Hematopoietic multipotent progenitor cell treated with erythropoietin and hydrocortisone succinate and interleukin-3 and kit ligand, for 15 days (in vitro differentiated cells): ENCODE results near the gene MANSC4.

Source experiments
- DNase-seq: peaks from one replicate; pipeline ENCODE4 v3.0.0-alpha.2; 2015; ENCODE audit warnings: low spot score

Gene MANSC4

GRCh38 chr12:27800819-27801218, 20.8 kb upstream of the MANSC4 start:
- DNase-seq: no peak

GRCh38 chr12:27797301-27798025, 17.4 kb upstream of the MANSC4 start:
- no peak for DNase-seq

- DNase-seq: no peak
These were observed 16.1 kb upstream of the MANSC4 start for GRCh38 chr12:27796128-27796527.

- no peak for DNase-seq
These were observed 15.0 kb upstream of the MANSC4 start for GRCh38 chr12:27794818-27795584.

- no peak for DNase-seq
These were observed 10.1 kb upstream of the MANSC4 start for GRCh38 chr12:27790179-27790578.

GRCh38 chr12:27787559-27787958, 7.5 kb upstream of the MANSC4 start:
- DNase-seq: no peak

GRCh38 chr12:27785882-27786570, 6.0 kb upstream of the MANSC4 start:
- no peak for DNase-seq

- DNase-seq: no peak
These were observed 2.4 kb upstream of the MANSC4 start for GRCh38 chr12:27782481-27782880.

GRCh38 chr12:27781680-27782079, 1.6 kb upstream of the MANSC4 start:
- no peak for DNase-seq

- no peak for DNase-seq
These were observed 774 bp upstream of the MANSC4 start for GRCh38 chr12:27780612-27781408.

- peak; percentile 7 for DNase-seq
These were observed 568 bp downstream of the MANSC4 start for GRCh38 chr12:27779416-27779919.

- DNase-seq: no peak
These were observed 1.8 kb downstream of the MANSC4 start for GRCh38 chr12:27778206-27778605.

- no peak for DNase-seq
These were observed 2.9 kb downstream of the MANSC4 start for GRCh38 chr12:27777141-27777540.

- DNase-seq: no peak
These were observed 7.5 kb downstream of the MANSC4 start for GRCh38 chr12:27772328-27773049.

GRCh38 chr12:27771481-27772327, 8.3 kb downstream of the MANSC4 start:
- no peak for DNase-seq

GRCh38 chr12:27769142-27769673, 10.8 kb downstream of the MANSC4 start:
- DNase-seq: no peak

- DNase-seq: no peak
These were observed 13.4 kb downstream of the MANSC4 start for GRCh38 chr12:27766587-27766986.

- no peak for DNase-seq
These were observed 17.3 kb downstream of the MANSC4 start for GRCh38 chr12:27762757-27763156.

- no peak for DNase-seq
These were observed 23.3 kb downstream of the MANSC4 start for GRCh38 chr12:27756670-27757195.

GRCh38 chr12:27754795-27755194, 25.2 kb downstream of the MANSC4 start:
- no peak for DNase-seq
